Heart left ventricle (tissue), 13 donors: ENCODE measurements around the gene CCDC88A.

Experiments used
- POLR2A ChIP-seq, 2 donors: fragments of 450-650 bp; IDR thresholded peaks; one replicate each; pipeline ENCODE4 v1.6.1; 2017; ENCODE audit warnings: antibody characterized with exemption in 2 of 2, mild to moderate bottlenecking in 2 of 2, moderate library complexity in 2 of 2
- TF ChIP-seq, protein P1 (sequence below), 12 donors: fragments of 200-600 bp; sonication (generic) in 4 of 12; IDR thresholded peaks; one replicate each; pipeline versions ENCODE4 v1.5.0 to v1.8.0; 2018 to 2022; ENCODE audit warnings: antibody characterized with exemption in 12 of 12, mild to moderate bottlenecking in 5 of 12
- donor health status: ischemic (EF 13 %, LVEDD 7.1; RV severe dilation, severe dysfunction).
- donor health status: DM: no; HTN: yes; CAD: no.
- donor health status: DM: no; HTN: no; CAD: no.
- donor health status: ischemic (EF 25% LVEDD 6.9; RV normal size, moderate dysfunction).
- donor health status: ischemic (EF 25% LVEDD 5.7; RV mildly dilated, moderate dysfunction).
- donor health status: ischemic (EF 35%, LVEDD 5.7; RV mildly dilated, moderate dysfunction).
- donor health status: nonischemic (EF 11% LVEDD 7.7; RV severe dilation, severe dysfunction).
- donor health status: DM: yes; HTN: yes; CAD: no.
- donor health status: PGD.
- donor health status: ischemic (EF 29% LVEDD 5.4; RV normal size, mild dysfunction).
- donor health status: nonischemic (EF 23%, LVEDD 6.1; RV moderate dilation, normal function).

DNA sequence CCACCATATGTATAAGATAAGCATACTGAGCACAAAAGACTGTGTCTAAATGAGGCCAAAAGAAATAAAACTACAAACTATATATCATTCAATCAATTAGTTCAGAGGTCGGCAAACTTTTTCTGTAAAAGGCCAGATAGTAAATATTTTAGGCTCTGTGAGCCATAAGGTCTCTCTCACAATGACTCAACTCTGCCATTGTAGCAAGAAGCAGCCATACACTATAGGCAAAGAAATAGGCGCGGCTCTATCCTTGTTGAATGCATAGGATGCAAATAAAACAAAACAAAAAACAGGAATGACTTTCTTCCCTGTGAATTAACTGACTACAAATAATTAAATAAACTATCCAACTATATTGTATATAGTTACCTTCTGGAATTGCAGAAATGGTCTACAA is 8.6 kb upstream of the CCDC88A start:
- TF ChIP-seq, protein P1, sequence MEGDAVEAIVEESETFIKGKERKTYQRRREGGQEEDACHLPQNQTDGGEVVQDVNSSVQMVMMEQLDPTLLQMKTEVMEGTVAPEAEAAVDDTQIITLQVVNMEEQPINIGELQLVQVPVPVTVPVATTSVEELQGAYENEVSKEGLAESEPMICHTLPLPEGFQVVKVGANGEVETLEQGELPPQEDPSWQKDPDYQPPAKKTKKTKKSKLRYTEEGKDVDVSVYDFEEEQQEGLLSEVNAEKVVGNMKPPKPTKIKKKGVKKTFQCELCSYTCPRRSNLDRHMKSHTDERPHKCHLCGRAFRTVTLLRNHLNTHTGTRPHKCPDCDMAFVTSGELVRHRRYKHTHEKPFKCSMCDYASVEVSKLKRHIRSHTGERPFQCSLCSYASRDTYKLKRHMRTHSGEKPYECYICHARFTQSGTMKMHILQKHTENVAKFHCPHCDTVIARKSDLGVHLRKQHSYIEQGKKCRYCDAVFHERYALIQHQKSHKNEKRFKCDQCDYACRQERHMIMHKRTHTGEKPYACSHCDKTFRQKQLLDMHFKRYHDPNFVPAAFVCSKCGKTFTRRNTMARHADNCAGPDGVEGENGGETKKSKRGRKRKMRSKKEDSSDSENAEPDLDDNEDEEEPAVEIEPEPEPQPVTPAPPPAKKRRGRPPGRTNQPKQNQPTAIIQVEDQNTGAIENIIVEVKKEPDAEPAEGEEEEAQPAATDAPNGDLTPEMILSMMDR (IDR thresholded peaks at IDR 0.05): no peak
- no peak for TF ChIP-seq POLR2A (IDR thresholded peaks at IDR 0.05)
